Measurements from ENCODE around the gene ARL14.

- TF ChIP-seq TAF1 (IDR thresholded peaks at IDR 0.05; ENCODE audit: borderline replicate concordance, insufficient read depth, low read length) = no peak
- TF ChIP-seq POLR2AphosphoS5 (IDR thresholded peaks at IDR 0.05; ENCODE audit: low read depth, low read length) = no peak
- TF ChIP-seq REST (IDR thresholded peaks at IDR 0.05; ENCODE audit: insufficient read depth in 1 of 2, low read depth in 2 of 2, low read length in 2 of 2) = no peak
- TF ChIP-seq SIN3A (IDR thresholded peaks at IDR 0.05; ENCODE audit: borderline replicate concordance, insufficient read depth, low read length) = no peak
- no peak for TF ChIP-seq FOXP2 (optimal IDR thresholded peaks at IDR 0.05; ENCODE audit: borderline replicate concordance, extremely low read depth, extremely low read length, insufficient read depth)
These were observed 47.5 kb upstream of the ARL14 start for GRCh38 chr3:160629491-160629890.
